Panc1 (cell line): ENCODE results near the gene PLCXD1. TPM values are rescaled to one million over a fixed set of nuclear protein-coding genes. Genes with fewer than 3 reads are reported as not detected.

Experiments
- total RNA-seq: library from RNA; stranded (reverse); gene quantifications from one replicate; pipeline ENCODE4 v1.2.1, GENCODE V29; 2021; ENCODE audit not compliant: unreplicated experiment

The PLCXD1 gene
- total RNA-seq, 1 experiment from 2014 or later: 54.9 TPM

Other genes with a start within 250 kb of the PLCXD1 start
- gene GTPBP6, start 37.4 kb downstream of the PLCXD1 start, total RNA-seq: 37.4 TPM
- 19.2 TPM for gene PPP2R3B, start 105.5 kb downstream of the PLCXD1 start, total RNA-seq